Endodermal cell (in vitro differentiated cells): Measurements from ENCODE around the gene MROH2A. TPM values are rescaled to one million over a fixed set of nuclear protein-coding genes. Genes with fewer than 3 reads are reported as not detected.

Experiments
- DNase-seq: peaks from one replicate; pipeline ENCODE4 v3.0.0-alpha.2; 2017
- H3K27ac ChIP-seq: 2 replicates; pipeline ENCODE4 v1.5.1; 2013; ENCODE audit warnings: mild to moderate bottlenecking, low read depth, low read length, moderate library complexity
- H3K27me3 ChIP-seq: 2 replicates; pipeline ENCODE4 v1.6.1; 2013; ENCODE audit warnings: mild to moderate bottlenecking, low read length, moderate library complexity; ENCODE audit not compliant: insufficient read depth, control insufficient read depth, poor library complexity, severe bottlenecking
- H3K36me3 ChIP-seq: 2 replicates; pipeline ENCODE4 v1.7.0; 2013; ENCODE audit warnings: mild to moderate bottlenecking, low read length, moderate library complexity; ENCODE audit not compliant: control insufficient read depth, insufficient read depth
- H3K4me1 ChIP-seq: one replicate; pipeline ENCODE4 v1.7.0; 2013; ENCODE audit warnings: low read length; ENCODE audit not compliant: control insufficient read depth, insufficient read depth
- H3K4me3 ChIP-seq: 2 replicates; pipeline ENCODE4 v1.5.1; 2013; ENCODE audit warnings: mild to moderate bottlenecking, low read length, moderate library complexity
- H3K9ac ChIP-seq: 2 replicates; pipeline ENCODE4 v1.6.1; 2013; ENCODE audit warnings: mild to moderate bottlenecking, low read length, moderate library complexity; ENCODE audit not compliant: poor library complexity, severe bottlenecking; ENCODE audit errors: extremely low read depth
- H3K9me3 ChIP-seq: 2 replicates; pipeline ENCODE4 v1.6.1; 2013; ENCODE audit warnings: mild to moderate bottlenecking, low read length, moderate library complexity; ENCODE audit not compliant: control insufficient read depth
- H3K27ac Mint-ChIP-seq: 2 replicates; pipeline ENCODE4 v1.8.0; 2020; ENCODE audit warnings: mixed read lengths
- H3K27me3 Mint-ChIP-seq: 2 replicates; pipeline ENCODE4 v1.8.0; 2021; ENCODE audit warnings: mild to moderate bottlenecking, mixed read lengths; ENCODE audit not compliant: insufficient read depth
- H3K36me3 Mint-ChIP-seq: 2 replicates; pipeline ENCODE4 v1.8.0; 2020; ENCODE audit warnings: low read depth, mixed read lengths
- H3K4me1 Mint-ChIP-seq: 2 replicates; pipeline ENCODE4 v1.8.0; 2020; ENCODE audit warnings: mixed read lengths
- H3K4me3 Mint-ChIP-seq: 2 replicates; pipeline ENCODE4 v1.8.0; 2020; ENCODE audit warnings: mild to moderate bottlenecking, moderate library complexity, mixed read lengths
- H3K9me3 Mint-ChIP-seq: 2 replicates; pipeline ENCODE4 v1.8.0; 2020; ENCODE audit warnings: mild to moderate bottlenecking, mixed read lengths
- WGBS, 2 experiments: methylation state at CpG; one replicate each; pipeline versions ENCODE4 v1.1.5 to v1.1.7; 2013; ENCODE audit warnings: missing lambda C conversion rate in 2 of 2, mixed read lengths in 1 of 2; ENCODE audit not compliant: insufficient coverage in 1 of 2, insufficient read length in 1 of 2; 5-methylcytosine and 5-hydroxymethylcytosine counted together
- total RNA-seq, 2 donors: library from RNA; stranded (reverse); fragmentation: NEBNext Ultra II Directional in 1 of 2; extraction: Animal tissue kit (Norgen Biotek cat#: 25700) in 1 of 2; gene quantifications; 2 replicates in 1 of 2; 3 replicates in 1 of 2; pipeline ENCODE4 v1.2.1, GENCODE V29; 2021
- TF ChIP-seq, protein P1 (sequence below): fragments of 200-600 bp; sonication (generic); conservative IDR thresholded peaks from 2 replicates; pipeline ENCODE4 v1.5.0; 2021; ENCODE audit warnings: antibody characterized with exemption, mild to moderate bottlenecking

MROH2A gene
- total RNA-seq, 2 donors from 2014 or later = not detected

DNA sequence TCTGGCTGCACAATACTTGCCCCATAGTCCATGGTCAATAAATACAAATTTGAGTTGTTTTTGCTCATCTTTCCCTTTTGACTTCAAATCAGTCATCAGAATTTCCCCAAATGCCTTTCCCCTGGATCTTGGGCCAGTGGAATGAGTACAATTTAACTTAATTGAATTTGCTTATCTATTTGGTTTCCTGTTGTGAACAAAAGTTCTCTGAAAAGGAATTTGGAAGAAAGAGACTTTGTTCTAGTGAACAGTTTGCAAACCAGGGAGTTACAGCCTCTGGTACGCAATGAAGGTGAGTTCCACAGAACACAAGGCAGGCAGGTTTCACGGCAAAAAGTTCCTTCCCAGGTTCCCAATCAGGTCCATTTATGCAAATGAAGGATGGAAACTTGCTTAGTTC, 19.3 kb upstream of the MROH2A start:
- H3K27me3 Mint-ChIP-seq = peaks cover 7% of the 10 kb centered on the region
- no peaks in the 10 kb centered on the region for H3K36me3 Mint-ChIP-seq
- H3K9me3 Mint-ChIP-seq = no peaks in the 10 kb centered on the region
- Histone ChIP-seq H3K9ac (no peak overlapping the region), H3K27ac (no peak overlapping the region), H3K4me1 (no peaks in the 10 kb centered on the region), H3K36me3 (no peaks in the 10 kb centered on the region), H3K4me3 (no peak overlapping the region), H3K27me3 (peaks cover 8% of the 10 kb centered on the region), H3K9me3 (no peaks in the 10 kb centered on the region)
- DNase-seq = no peak
- no peak overlapping the region for H3K27ac Mint-ChIP-seq
- 85 to 95% methylated on average over 2 of the region's 2 CpGs for WGBS, 2 experiments
- no peak overlapping the region for H3K4me3 Mint-ChIP-seq
- H3K4me1 Mint-ChIP-seq = no peaks in the 10 kb centered on the region
- TF ChIP-seq, protein P1, sequence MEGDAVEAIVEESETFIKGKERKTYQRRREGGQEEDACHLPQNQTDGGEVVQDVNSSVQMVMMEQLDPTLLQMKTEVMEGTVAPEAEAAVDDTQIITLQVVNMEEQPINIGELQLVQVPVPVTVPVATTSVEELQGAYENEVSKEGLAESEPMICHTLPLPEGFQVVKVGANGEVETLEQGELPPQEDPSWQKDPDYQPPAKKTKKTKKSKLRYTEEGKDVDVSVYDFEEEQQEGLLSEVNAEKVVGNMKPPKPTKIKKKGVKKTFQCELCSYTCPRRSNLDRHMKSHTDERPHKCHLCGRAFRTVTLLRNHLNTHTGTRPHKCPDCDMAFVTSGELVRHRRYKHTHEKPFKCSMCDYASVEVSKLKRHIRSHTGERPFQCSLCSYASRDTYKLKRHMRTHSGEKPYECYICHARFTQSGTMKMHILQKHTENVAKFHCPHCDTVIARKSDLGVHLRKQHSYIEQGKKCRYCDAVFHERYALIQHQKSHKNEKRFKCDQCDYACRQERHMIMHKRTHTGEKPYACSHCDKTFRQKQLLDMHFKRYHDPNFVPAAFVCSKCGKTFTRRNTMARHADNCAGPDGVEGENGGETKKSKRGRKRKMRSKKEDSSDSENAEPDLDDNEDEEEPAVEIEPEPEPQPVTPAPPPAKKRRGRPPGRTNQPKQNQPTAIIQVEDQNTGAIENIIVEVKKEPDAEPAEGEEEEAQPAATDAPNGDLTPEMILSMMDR = no peak

DNA sequence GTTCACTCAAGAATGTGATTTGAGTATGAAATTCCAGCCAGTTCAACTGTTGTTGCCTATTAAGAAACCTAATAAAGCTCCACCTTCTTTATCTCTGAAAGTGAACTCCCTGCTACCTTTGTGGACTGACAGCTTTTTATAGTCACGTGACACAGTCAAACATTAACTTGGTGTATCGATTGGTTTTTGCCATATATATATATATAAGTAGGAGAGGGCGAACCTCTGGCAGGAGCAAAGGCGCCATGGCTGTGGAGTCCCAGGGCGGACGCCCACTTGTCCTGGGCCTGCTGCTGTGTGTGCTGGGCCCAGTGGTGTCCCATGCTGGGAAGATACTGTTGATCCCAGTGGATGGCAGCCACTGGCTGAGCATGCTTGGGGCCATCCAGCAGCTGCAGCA, 18.1 kb upstream of the MROH2A start, which contains the start of gene UGT1A1:
Gene UGT1A1, plus strand, starts transcription at position 228 of the 400 bp plus-strand sequence. Its CDS starts 18 bp downstream, at position 246.
- no peaks in the 10 kb centered on the region for H3K36me3 ChIP-seq
- 90 to 92% methylated on average over 2 to 4 of the region's 6 CpGs for WGBS, 2 experiments
- H3K27me3 ChIP-seq = peaks cover 14% of the 10 kb centered on the region
- H3K27ac ChIP-seq = no peak within 1 kb of the TSS
- Mint-ChIP-seq H3K9me3 (no peaks in the 10 kb centered on the region), H3K4me1 (no peaks in the 10 kb centered on the region), H3K36me3 (no peaks in the 10 kb centered on the region), H3K4me3 (no peak within 1 kb of the TSS), H3K27ac (no peak within 1 kb of the TSS), H3K27me3 (peaks cover 7% of the 10 kb centered on the region)
- no peak within 1 kb of the TSS for H3K9ac ChIP-seq
- no peaks in the 10 kb centered on the region for H3K4me1 ChIP-seq
- H3K9me3 ChIP-seq = no peaks in the 10 kb centered on the region
- no peak within 1 kb of the TSS for H3K4me3 ChIP-seq
- no peak for DNase-seq
- TF ChIP-seq, protein P1 = no peak

DNA sequence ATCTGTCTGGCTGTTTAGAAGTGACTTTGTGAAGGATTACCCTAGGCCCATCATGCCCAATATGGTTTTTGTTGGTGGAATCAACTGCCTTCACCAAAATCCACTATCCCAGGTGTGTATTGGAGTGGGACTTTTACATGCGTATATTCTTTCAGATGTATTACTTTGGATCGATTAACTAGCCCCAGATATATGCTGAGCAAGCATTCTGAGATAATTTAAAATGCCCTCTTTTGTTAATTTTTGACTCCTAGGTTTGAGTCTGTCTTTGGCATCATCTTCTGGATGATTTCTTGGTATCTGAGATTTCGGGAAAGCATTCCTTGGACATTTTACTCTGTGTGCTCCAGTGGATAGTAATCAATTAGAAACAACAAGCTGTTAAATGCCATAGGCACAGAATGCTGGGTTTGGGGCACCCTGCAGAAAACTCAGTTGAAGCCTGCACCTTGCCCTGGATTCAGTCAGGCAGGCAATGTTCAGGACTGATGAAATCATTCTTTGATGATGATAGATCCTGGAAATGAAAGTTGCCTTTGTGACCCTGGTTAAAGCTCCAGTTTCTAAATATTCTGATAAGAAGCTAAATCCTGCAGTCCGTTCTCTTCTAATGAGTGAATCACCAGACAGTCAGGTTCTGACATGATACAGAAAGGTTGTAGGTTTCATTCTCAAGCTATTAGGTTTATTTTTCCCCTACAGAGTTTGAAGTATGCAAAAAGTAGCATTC, 16.9 kb upstream of the MROH2A start:
- DNase-seq = no peak
- H3K9me3 Mint-ChIP-seq = no peaks in the 10 kb centered on the region
- Histone ChIP-seq H3K27me3 (peaks cover 14% of the 10 kb centered on the region), H3K4me1 (no peaks in the 10 kb centered on the region), H3K36me3 (no peaks in the 10 kb centered on the region), H3K9ac (no peak overlapping the region), H3K4me3 (no peak overlapping the region), H3K9me3 (no peaks in the 10 kb centered on the region), H3K27ac (no peak overlapping the region)
- H3K4me3 Mint-ChIP-seq = no peak overlapping the region
- WGBS, 2 experiments = 86 to 97% methylated on average over 4 of the region's 4 CpGs
- H3K27me3 Mint-ChIP-seq = peaks cover 7% of the 10 kb centered on the region
- no peak overlapping the region for H3K27ac Mint-ChIP-seq
- TF ChIP-seq, protein P1 = no peak
- H3K4me1 Mint-ChIP-seq = no peaks in the 10 kb centered on the region
- H3K36me3 Mint-ChIP-seq = no peaks in the 10 kb centered on the region
